Loucy (cell line): ENCODE data around the gene MGAT5B.

Experiments
- H2AFZ ChIP-seq: fragments of 200-600 bp; sonication (generic); 2 replicates; pipeline ENCODE4 v1.6.0; 2016; ENCODE audit warnings: antibody characterized with exemption, mild to moderate bottlenecking, low read length, moderate library complexity
- H3F3A ChIP-seq: fragments of 200-600 bp; 2 replicates; pipeline ENCODE4 v1.6.0; 2016; ENCODE audit warnings: antibody characterized with exemption, low read depth, mild to moderate bottlenecking
- H3K27me3 ChIP-seq: fragments of 200-600 bp; sonication (generic); 2 replicates; pipeline ENCODE4 v1.6.1; 2014; ENCODE audit warnings: low read length, mild to moderate bottlenecking; ENCODE audit not compliant: insufficient read depth, poor library complexity, severe bottlenecking
- H3K36me3 ChIP-seq: fragments of 200-600 bp; sonication (generic); 2 replicates; pipeline ENCODE4 v1.6.1; 2016; ENCODE audit warnings: low read length; ENCODE audit not compliant: insufficient read depth
- H3K4me1 ChIP-seq: fragments of 200-600 bp; sonication (generic); 2 replicates; pipeline ENCODE4 v1.5.1; 2014; ENCODE audit warnings: low read length, mild to moderate bottlenecking; ENCODE audit not compliant: insufficient read depth, poor library complexity, severe bottlenecking
- H3K4me2 ChIP-seq: fragments of 200-600 bp; sonication (generic); 2 replicates; pipeline ENCODE4 v1.6.0; 2014; ENCODE audit warnings: antibody characterized with exemption, low read length, low read depth, mild to moderate bottlenecking; ENCODE audit not compliant: poor library complexity, severe bottlenecking
- H3K4me3 ChIP-seq: fragments of 200-600 bp; sonication (generic); 2 replicates; pipeline ENCODE4 v1.5.1; 2014; ENCODE audit warnings: low read length, mild to moderate bottlenecking, mixed read lengths; ENCODE audit not compliant: poor library complexity, severe bottlenecking
- H3K79me2 ChIP-seq: fragments of 200-600 bp; sonication (generic); 2 replicates; pipeline ENCODE4 v1.6.1; 2014; ENCODE audit warnings: low read length; ENCODE audit not compliant: insufficient read depth
- H3K9ac ChIP-seq: fragments of 200-600 bp; sonication (generic); 2 replicates; pipeline ENCODE4 v1.6.0; 2014; ENCODE audit warnings: mild to moderate bottlenecking, low read depth, low read length, moderate library complexity; ENCODE audit not compliant: poor library complexity, severe bottlenecking
- H3K9me2 ChIP-seq: fragments of 200-600 bp; sonication (generic); replicated peaks from 2 replicates; pipeline ENCODE4 v1.6.1; 2016; ENCODE audit warnings: low read depth, low read length, mixed read lengths
- H3K9me3 ChIP-seq: fragments of 200-600 bp; sonication (generic); 2 replicates; pipeline ENCODE4 v1.6.1; 2014; ENCODE audit warnings: mild to moderate bottlenecking, antibody characterized with exemption, low read length, low read depth; ENCODE audit not compliant: insufficient read depth
- H4K20me1 ChIP-seq: fragments of 200-600 bp; sonication (generic); 2 replicates; pipeline ENCODE4 v1.6.0; 2014; ENCODE audit warnings: antibody characterized with exemption, low read length, mild to moderate bottlenecking; ENCODE audit not compliant: insufficient read depth, poor library complexity, severe bottlenecking
- CTCF ChIP-seq: fragments of 200-600 bp; sonication (generic); conservative IDR thresholded peaks from 2 replicates; pipeline ENCODE4 v1.5.1; 2014; ENCODE audit warnings: mild to moderate bottlenecking, antibody characterized with exemption, low read length
- EZH2phosphoT487 ChIP-seq: fragments of 200-600 bp; IDR thresholded peaks from 2 replicates; pipeline ENCODE4 v1.6.1; 2018; ENCODE audit warnings: antibody characterized with exemption, mild to moderate bottlenecking, moderate library complexity, borderline replicate concordance

MGAT5B gene

DNA sequence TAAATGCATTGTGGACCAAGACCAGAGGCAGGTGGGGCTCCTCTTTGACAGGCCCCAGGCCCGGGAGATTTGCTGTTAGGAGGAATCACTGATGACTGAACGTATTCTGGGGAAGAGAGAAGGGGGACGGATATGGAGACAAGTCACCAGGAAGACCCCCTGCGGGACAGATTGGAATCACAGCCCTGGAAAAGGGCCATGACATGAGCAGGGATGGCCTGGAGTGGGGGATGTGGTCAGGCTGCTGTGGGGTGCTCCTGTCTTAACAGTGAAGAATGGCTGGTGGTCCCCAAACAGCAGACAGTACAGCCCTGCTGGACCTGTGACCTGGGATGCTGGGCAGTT is 23.7 kb upstream of the MGAT5B start:
- Histone ChIP-seq H3K36me3 (no peaks in the 10 kb centered on the region), H3K4me1 (peaks cover 22% of the 10 kb centered on the region), H3K9me3 (no peaks in the 10 kb centered on the region), H3K27me3 (no peaks in the 10 kb centered on the region), H4K20me1 (no peaks in the 10 kb centered on the region), H3K4me3 (no peak overlapping the region), H3K4me2 (no peak overlapping the region), H2AFZ (no peak overlapping the region), H3K9ac (no peak overlapping the region), H3F3A (no peaks in the 10 kb centered on the region), H3K79me2 (no peaks in the 10 kb centered on the region), H3K9me2 (no peaks in the 10 kb centered on the region)
- TF ChIP-seq CTCF (no peak), EZH2phosphoT487 (no peak)

- Histone ChIP-seq H3K9ac (no peak overlapping the region), H2AFZ (no peak overlapping the region), H3K4me3 (no peak overlapping the region), H3K79me2 (no peaks in the 10 kb centered on the region), H3K4me1 (peaks cover 20% of the 10 kb centered on the region), H3F3A (no peaks in the 10 kb centered on the region), H3K9me2 (no peaks in the 10 kb centered on the region), H3K9me3 (no peaks in the 10 kb centered on the region), H3K4me2 (no peak overlapping the region), H3K36me3 (no peaks in the 10 kb centered on the region), H4K20me1 (no peaks in the 10 kb centered on the region), H3K27me3 (no peaks in the 10 kb centered on the region)
- no peak for TF ChIP-seq CTCF
- no peak for TF ChIP-seq EZH2phosphoT487
Measured at GRCh38 chr17:76844846-76845245, 23.4 kb upstream of the MGAT5B start.

DNA sequence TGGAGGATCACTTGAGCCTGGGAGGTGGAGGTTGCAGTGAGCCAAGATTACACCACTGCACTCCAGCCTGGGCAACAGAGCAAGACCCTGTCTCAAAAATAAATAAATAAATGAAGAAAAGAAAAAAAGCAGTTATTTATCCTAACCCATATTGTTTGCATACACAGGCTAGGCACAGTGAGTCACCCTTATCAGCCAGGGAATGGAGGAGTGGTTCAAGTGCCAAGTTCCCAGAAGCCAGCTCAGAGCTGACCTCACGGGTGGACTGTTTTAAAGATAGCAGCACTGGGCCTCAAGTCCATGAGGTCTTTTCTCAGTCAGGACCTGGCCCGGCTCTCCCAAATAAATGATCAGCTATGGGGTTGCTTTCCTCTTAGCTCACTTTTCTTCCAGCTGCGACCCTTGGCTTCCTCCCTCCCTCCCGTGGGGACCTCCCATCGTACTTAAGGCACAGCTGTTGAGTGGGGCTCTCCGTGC is 22.6 kb upstream of the MGAT5B start:
- H3K9me2 ChIP-seq = no peaks in the 10 kb centered on the region
- no peaks in the 10 kb centered on the region for H3K79me2 ChIP-seq
- H3K27me3 ChIP-seq = no peaks in the 10 kb centered on the region
- H3K9me3 ChIP-seq = no peaks in the 10 kb centered on the region
- no peak overlapping the region for H3K4me2 ChIP-seq
- TF ChIP-seq EZH2phosphoT487 (no peak), CTCF (no peak)
- H3K36me3 ChIP-seq = no peaks in the 10 kb centered on the region
- no peak overlapping the region for H3K4me3 ChIP-seq
- H3K4me1 ChIP-seq = peaks cover 12% of the 10 kb centered on the region
- H4K20me1 ChIP-seq = no peaks in the 10 kb centered on the region
- no peak overlapping the region for H2AFZ ChIP-seq
- no peaks in the 10 kb centered on the region for H3F3A ChIP-seq
- no peak overlapping the region for H3K9ac ChIP-seq
